H54 (cell line): Measurements from ENCODE around the gene ANKRD37.

Experiments used
- DNase-seq: peaks from one replicate; pipeline ENCODE4 v3.0.0; 2011; ENCODE audit warnings: low spot score, mixed read lengths; ENCODE audit not compliant: insufficient read length
- FAIRE-seq: peaks from 3 replicates; lab custom pipeline; 2011; peaks lifted over from hg19 to GRCh38; lab: Jason Lieb, UNC
- POLR2A ChIP-seq: IDR thresholded peaks from 2 replicates; pipeline ENCODE4 v1.6.1; 2011; ENCODE audit warnings: low read depth, mild to moderate bottlenecking, low read length

ANKRD37 gene

DNA sequence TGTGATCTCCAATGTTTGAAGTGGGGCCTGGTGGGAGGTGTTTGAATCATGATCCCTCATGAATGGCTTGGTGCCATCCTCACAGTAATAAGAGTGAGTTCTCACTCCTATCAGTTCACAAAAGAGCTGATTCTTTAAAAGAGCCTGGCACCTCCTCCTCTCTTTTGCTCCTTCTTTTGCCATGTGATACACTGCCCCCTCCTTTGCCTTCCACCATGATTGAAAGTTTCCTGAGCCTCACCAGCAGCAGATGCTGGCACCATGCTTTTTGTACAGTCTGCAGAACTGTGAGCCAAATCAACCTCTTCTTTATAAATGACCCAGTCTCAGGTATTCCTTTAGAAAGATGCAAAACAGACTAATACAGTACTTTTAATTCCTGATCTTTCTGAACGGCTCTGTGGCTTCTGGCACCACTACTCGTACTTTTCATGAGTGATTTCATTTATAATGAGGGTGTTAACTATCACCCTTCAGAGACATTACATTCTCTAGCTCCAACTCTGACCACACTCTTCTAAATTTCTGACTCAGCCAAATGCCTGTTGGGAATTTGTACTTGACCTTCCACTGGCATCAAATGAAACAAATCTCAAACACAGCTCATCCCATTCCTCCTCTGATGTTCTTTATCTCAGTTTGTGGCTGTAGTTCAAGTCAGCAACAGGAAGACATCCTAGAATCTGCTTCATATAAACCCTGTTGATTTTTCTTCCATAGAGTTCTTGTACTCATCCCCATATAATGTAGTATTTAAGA, 24.9 kb downstream of the ANKRD37 start:
- DNase-seq, result no peak
- FAIRE-seq, result no peak
- no peak for TF ChIP-seq POLR2A

DNA sequence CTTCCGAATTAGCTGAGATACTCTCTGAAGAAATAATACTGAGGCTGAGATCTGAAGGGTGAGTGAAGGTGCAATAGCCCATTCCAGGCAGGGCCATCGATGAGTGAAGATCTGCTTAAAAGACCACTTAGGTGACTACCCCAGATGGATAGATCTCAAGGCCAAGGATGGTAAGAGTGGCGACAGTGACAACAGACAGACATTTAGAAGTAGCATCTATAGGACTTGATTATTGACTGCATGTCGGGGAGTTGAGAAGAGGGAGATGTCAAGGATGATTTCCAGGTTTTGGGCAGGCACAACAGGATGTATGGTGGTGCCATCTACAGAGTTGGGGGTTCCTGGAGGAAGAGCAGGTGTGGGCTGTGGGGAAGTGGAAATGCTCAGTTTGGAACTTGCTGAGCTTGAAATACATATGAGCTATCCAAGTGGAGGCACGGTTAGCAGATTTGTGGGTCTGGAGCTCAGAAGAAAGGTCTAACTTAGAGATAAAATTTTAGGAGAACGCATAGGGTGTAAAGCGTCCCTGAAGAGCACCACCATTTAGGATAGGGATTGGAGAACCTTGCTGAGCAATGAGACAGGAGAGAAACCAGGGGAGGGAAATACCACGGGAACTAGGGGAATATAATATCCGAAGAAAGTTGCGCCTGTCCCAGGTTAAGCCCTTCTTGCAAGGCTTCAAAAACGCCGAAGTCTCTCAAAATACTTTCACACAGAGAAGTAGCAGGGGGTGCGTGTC, 28.4 kb downstream of the ANKRD37 start:
- no peak for TF ChIP-seq POLR2A
- FAIRE-seq (no peak), DNase-seq (peak; percentile 5)

DNA sequence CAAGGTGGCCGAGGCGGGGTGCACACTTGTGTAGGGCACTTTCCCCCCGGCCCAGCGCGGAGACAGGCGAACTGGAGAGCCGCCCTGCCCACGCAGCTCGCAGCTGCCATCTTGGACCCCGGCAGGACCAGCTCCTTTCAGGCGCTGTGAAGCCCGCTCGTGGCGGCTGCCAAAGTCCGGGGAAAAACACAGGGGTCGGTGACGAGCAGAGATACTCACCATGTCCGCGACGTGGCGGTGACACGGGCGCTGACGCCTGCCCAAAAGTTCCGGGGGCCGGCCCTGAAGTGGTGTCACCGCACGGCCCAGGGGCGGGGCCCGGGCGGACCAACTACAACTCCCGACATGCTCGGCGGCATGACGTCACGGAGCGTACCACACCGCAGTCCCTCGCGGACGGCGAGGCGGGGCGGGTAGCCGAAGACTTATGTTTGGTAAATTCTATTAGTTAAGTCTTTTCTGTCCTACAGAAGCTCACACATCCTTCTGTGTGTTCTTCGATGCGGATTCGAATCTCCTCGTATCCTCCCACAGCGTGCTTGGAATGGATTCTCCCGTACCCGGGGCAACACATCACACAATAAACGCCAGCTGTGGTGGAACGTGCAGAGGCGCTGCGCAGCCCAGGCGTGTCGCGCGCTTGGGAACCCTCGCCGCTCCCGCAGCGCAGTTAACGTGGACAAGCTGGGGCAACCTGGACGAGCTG, 29.2 kb downstream of the ANKRD37 start, which contains the start of gene UFSP2:
Gene UFSP2, minus strand, starts transcription at position 318 of the 706 bp plus-strand sequence. Its CDS starts 96 bp downstream, at position 222.
- peak; percentile 56 for TF ChIP-seq POLR2A
- FAIRE-seq (no peak), DNase-seq (peak; percentile 71)

DNA sequence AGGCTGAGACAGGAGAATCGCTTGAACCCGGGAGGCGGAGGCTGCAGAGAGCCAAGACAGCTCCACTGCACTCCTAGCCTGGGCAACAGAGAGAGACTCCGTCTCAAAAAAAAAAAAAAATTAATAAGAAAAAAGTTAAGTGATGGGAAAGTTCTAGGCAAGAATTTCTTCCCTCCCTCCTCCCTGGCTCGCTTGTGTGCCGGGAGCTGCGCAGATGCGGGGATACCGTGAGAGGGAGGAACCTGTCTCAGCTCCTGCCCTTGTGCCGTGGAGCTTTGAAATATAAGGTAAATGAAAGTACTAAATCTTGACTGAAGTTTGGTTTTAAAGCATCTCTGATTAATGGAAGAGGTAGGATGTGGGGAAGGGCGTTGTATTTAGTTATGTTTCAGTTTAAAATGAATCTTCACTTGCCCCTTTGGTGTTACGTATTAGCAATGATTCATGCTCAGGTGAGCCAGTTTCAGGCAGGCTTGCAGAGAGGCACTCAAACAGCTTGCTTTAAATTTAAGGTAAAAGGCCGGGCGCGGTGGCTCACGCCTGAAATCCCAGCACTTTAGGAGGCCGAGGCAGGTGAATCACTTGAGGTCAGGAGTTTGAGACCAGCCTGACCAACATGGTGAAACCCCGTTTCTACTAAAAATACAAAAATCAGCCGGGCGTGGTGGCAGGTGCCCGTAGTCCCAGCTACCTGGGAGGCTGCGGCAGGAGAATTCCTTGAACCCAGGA, 30.5 kb downstream of the ANKRD37 start:
- no peak for TF ChIP-seq POLR2A
- DNase-seq, result no peak
- no peak for FAIRE-seq

DNA sequence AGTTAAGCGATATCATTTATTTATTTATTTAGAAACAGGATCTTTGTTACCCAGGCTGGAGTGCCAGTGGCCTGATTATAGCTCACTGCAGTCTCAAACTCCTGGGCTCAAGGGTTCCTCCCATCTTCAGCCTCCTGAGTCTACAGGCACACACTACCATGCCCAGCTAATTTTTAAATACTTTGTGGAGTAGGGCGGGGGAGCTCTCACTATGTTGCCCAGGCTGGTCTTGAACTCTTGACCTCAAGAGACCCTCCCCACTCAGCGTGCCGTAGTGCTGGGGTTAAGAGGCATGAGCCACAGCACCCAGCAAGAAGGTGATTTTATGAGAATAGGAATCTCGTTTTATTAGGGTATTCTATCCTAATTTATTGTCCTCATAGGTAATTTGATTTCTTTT, 33.0 kb downstream of the ANKRD37 start:
- FAIRE-seq (no peak), DNase-seq (no peak)
- TF ChIP-seq POLR2A, result no peak

DNA sequence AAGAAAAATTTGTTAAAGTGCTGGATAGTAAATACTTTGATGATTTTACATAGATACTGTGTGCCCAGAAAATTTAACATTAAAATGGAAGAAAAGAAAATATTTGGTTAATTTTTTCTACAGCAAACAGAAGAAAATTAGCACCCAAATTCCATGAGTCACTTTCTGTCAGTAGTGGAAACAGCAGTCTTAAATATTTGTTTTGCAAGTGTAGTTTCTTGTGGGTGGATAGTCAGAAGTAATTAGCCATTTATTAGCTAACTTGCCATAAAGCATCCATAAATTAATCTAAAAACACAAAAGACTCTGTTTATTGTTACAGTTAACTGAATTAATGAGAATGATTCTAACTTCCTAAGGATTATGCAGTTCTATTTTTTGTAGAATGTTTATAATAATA, 38.8 kb downstream of the ANKRD37 start:
- FAIRE-seq, result no peak
- no peak for TF ChIP-seq POLR2A
- DNase-seq, result no peak

DNA sequence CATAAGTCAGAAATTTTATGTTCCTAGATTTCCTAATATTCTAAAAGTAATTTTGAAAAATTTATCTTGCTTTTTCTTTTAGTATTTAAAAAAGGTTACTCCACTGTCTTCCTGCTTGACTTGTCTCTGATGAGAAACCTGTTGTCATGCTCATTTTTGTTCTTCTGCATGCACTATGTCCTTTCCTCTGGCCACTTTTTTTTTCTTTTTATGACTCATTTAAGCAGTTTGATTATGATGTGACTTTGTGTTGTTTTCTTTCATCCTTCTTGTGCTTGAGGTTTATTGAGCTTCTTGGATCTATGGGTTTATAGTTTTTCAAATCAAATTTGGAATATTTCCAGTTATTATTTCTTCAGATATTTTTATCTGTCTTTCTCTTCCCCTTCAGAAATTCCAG, 41.2 kb downstream of the ANKRD37 start:
- no peak for TF ChIP-seq POLR2A
- FAIRE-seq (no peak), DNase-seq (no peak)

DNA sequence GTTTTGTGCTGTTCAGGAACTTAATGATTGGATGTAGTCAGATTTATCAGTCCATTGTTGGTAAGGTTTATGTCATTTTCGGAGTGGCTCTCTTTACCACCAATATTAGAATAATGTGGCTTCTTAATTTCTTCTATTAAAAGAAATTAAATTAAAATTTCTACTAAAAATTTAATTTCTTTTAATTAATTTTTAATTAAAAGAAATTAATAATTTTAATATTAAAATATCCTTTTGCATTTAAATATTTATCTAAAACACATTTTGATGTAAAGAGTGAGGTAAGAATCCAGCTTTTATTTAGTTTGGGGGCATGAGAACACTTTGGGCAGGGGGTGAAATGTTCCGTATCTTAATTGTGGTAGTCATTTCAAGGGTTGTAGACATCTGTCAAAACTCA, 44.8 kb downstream of the ANKRD37 start:
- DNase-seq (no peak), FAIRE-seq (no peak)
- TF ChIP-seq POLR2A, result no peak

DNA sequence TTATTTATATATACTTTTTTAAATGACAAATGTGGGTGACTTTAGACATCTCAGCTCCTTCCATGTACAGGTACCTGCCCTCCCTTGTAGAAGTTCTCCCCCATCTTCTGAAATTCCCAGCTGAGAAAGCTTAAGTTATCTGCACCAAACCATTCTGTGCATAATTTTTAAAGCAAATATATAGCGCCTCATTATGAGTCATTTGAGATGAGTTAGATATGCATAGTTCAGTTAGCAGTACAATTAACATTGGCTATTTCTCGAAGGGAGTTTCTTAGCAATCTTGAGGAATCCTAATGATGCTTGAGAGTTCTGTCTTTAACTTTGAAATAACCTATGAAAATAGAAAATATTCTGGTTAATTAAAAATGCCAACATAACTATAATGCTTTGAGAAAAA, 48.6 kb downstream of the ANKRD37 start:
- TF ChIP-seq POLR2A, result no peak
- FAIRE-seq (no peak), DNase-seq (no peak)
